ENCODE results near the gene FLRT2. TPM values are rescaled to one million over a fixed set of nuclear protein-coding genes. Genes with fewer than 3 reads are reported as not detected.

Gene FLRT2
- total and polyA plus RNA-seq, 12 donors = 3.3 to 112 (median 17.4) TPM

DNA sequence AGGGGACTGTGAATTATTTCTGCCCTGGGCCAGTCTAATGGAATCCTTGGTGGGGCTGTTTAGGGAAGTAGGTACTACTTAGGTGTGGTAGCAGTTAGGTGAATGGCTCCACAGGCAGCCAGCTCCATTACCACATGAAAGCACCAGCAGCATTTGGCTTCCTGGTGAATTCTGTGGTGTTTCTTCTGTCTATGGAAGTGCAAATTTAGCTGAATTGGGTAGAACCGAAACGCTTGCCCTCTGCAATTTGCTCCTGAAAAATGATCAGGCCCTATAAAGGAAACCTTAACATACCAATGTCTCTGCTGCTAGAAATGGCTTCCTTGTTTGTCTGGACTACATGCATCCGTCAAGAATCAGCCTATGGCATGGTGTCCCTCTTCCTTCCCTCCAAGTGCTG is 16.4 kb downstream of the FLRT2 start:
- no peaks in the 10 kb centered on the region for H3K4me1 ChIP-seq (replicated peaks in 1 of 2)
- no peaks in the 10 kb centered on the region for H3K27me3 ChIP-seq
- WGBS, 4 donors = 63 to 90% (median 75%) methylated on average over 2 to 3 of the region's 3 CpGs
- H3K9me3 ChIP-seq (replicated peaks in 1 of 3) = no peaks in the 10 kb centered on the region
- no peak for TF ChIP-seq POLR2A (IDR thresholded peaks at IDR 0.05)
- TF ChIP-seq, protein P1, sequence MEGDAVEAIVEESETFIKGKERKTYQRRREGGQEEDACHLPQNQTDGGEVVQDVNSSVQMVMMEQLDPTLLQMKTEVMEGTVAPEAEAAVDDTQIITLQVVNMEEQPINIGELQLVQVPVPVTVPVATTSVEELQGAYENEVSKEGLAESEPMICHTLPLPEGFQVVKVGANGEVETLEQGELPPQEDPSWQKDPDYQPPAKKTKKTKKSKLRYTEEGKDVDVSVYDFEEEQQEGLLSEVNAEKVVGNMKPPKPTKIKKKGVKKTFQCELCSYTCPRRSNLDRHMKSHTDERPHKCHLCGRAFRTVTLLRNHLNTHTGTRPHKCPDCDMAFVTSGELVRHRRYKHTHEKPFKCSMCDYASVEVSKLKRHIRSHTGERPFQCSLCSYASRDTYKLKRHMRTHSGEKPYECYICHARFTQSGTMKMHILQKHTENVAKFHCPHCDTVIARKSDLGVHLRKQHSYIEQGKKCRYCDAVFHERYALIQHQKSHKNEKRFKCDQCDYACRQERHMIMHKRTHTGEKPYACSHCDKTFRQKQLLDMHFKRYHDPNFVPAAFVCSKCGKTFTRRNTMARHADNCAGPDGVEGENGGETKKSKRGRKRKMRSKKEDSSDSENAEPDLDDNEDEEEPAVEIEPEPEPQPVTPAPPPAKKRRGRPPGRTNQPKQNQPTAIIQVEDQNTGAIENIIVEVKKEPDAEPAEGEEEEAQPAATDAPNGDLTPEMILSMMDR (IDR thresholded peaks at IDR 0.05) = no peak
- H3K4me3 ChIP-seq = no peak overlapping the region
- H3K27ac ChIP-seq = no peak overlapping the region
- intact Hi-C loops (cut with DNase I) = no loop called here
- DNase-seq = no peak
- no peaks in the 10 kb centered on the region for H3K36me3 ChIP-seq (replicated peaks in 1 of 2)

DNA sequence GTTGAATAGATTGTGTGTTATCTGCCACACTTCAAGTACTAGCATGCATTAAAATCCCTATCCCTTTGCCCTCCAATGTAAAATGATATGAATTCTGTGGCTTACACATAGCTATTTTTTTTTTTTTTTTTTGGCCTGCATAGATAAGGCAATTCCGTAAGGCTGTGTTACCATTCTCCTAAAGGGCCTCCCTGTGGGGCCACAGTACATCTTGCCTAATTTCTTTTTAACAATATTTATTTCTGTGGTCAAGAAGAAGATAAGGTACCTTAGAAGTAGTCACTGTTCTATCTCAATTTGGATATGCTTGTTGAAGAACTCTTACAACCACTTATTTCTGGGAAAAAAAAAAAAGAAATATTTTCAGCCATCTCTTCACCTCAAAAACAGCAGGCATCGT is 19.8 kb downstream of the FLRT2 start:
- no peak overlapping the region for H3K27ac ChIP-seq
- H3K36me3 ChIP-seq (replicated peaks in 1 of 2) = no peaks in the 10 kb centered on the region
- TF ChIP-seq, protein P1 (IDR thresholded peaks at IDR 0.05) = no peak
- no peak for TF ChIP-seq POLR2A (IDR thresholded peaks at IDR 0.05)
- no peaks in the 10 kb centered on the region for H3K27me3 ChIP-seq
- 79 to 95% (median 90%) methylated on average over 2 of the region's 2 CpGs for WGBS, 4 donors
- DNase-seq = no peak
- intact Hi-C loops (cut with DNase I) = no loop called here
- H3K4me1 ChIP-seq (replicated peaks in 1 of 2) = no peaks in the 10 kb centered on the region
- no peaks in the 10 kb centered on the region for H3K9me3 ChIP-seq (replicated peaks in 1 of 3)
- no peak overlapping the region for H3K4me3 ChIP-seq

DNA sequence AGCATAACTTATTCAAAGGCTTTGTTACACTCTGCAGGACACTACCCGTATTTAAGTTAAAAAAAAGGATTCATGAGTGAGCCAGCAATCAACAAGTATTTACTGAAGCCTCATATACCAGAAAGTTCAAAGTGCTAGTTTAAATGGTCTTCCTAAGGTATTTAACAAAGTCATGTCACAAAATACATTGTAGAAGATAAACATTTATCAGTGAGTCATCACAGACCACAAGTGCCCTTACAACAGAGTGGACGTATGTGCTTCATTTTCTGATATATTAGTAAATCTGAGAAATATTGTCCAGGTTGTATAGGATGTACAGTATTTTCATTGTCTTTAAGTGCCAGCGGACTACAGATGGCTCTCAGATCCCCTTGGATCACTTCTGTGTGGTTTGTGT is 24.2 kb downstream of the FLRT2 start:
- Histone ChIP-seq H3K4me3 (no peak overlapping the region), H3K27me3 (no peaks in the 10 kb centered on the region), H3K27ac (no peak overlapping the region), H3K4me1 (replicated peaks in 1 of 2) (no peaks in the 10 kb centered on the region), H3K9me3 (replicated peaks in 1 of 3) (no peaks in the 10 kb centered on the region), H3K36me3 (replicated peaks in 1 of 2) (no peaks in the 10 kb centered on the region)
- DNase-seq = no peak
- 55 to 71% (median 59%) methylated on average over 3 of the region's 3 CpGs for WGBS, 4 donors
- TF ChIP-seq, protein P1 (IDR thresholded peaks at IDR 0.05) = no peak
- TF ChIP-seq POLR2A (IDR thresholded peaks at IDR 0.05) = no peak
- intact Hi-C loops (cut with DNase I) = no loop called here

DNA sequence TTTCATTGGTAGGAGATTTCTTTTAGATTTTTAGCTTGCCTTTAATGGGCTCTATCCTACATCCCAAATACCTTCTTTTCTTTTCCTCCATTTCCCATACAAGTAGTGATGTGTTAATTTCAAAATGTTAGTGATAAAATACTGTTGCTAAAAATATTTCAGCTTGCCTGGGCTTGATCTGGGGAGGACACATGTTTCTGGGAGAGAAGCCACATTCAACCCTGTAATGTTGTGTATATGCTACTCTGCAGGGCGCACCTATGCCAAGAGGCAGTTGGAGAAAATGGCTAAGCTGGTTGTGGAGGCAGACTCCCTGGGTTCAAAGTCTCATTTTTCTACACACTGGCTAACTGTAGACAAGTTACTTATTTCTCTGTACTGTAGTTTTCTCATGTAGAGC is 26.3 kb downstream of the FLRT2 start:
- no peak for DNase-seq

More for the DNA sequence above, 26.3 kb downstream of the FLRT2 start:
- no peak for TF ChIP-seq POLR2A (IDR thresholded peaks at IDR 0.05)
- TF ChIP-seq, protein P1 (IDR thresholded peaks at IDR 0.05) = no peak
- intact Hi-C loops (cut with DNase I) = no loop called here
- no peaks in the 10 kb centered on the region for H3K9me3 ChIP-seq (replicated peaks in 1 of 3)
- H3K4me3 ChIP-seq = no peak overlapping the region
- H3K4me1 ChIP-seq (replicated peaks in 1 of 2) = no peaks in the 10 kb centered on the region
- WGBS, 4 donors = 81 to 98% (median 91%) methylated on average over 1 of the region's 1 CpG
- H3K27ac ChIP-seq = no peak overlapping the region
- no peaks in the 10 kb centered on the region for H3K36me3 ChIP-seq (replicated peaks in 1 of 2)
- H3K27me3 ChIP-seq = no peaks in the 10 kb centered on the region

Data from adrenal gland (tissue), 12 donors.